HG03457 (cell line): ENCODE measurements around the gene PRDM5.

Experiments used
- ATAC-seq: cut with Tn5 transposase; IDR thresholded peaks from one replicate; pipeline ENCODE4 v1.9.1; 2021; ENCODE audit warnings: moderate number of reproducible peaks; ENCODE audit not compliant: unreplicated experiment

PRDM5 gene

DNA sequence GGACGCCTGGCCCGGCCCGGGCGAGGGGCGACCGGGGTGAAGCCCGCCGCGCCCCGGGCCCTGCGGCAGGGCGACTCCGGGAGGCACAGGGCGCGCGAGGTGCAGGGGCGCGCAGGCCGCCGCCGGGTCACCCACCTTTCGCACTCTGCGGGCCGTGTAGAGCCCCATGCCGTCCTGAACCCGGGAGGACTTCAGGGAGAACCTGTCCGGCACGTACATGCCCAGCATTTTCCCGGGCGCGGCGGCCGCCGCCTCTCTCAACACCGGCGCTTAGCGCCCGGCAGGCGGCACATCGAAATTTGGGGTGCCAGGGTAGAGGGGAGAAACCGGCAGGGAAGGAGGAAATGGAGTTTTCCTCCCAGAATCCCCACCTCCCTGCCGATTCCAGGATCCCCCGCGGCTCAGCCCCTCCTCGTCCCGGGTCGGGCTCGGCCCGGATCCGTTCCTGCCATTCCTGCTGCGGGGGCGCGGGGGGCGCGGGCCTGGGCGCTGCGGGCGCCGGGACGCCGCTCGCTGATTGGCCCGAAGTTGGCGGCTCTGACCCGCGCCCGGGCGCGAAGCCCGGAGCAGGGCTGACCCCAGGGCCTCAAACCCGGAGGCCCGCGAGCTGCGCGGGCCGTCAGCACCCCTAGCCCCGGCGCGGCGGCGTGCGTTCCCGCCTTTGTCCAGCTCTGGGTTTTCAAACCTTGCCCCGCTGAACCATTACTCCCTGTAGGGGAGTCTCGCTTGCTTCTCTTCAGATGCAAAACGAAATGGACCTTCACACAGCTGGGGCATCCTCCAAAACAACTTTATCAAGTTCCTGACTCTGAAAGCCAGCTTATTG, at the start of gene PRDM5:
Gene PRDM5, minus strand, starts transcription at position 346 of the 826 bp plus-strand sequence. Its CDS starts 118 bp downstream, at position 228.
- no peak for ATAC-seq

DNA sequence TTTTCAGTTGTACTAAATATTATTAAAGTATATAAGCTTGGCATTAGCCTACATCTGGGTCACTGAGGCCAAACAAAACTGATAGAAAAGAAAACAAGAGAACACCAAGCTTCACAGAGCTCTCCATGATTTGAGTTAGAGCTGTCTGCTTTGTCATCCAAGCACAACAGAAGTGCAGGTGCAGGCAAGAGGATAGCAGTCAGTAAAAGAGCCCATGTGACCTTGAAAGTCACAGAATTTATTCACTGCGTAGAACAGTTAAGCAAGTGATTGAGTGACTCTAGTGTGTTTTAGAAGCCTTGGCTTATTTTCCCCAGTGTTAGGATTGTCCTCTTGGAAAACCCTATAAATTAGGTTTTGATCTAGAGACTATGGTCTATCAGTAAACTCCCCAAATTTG, 49.4 kb upstream of the PRDM5 start:
- no peak for ATAC-seq

DNA sequence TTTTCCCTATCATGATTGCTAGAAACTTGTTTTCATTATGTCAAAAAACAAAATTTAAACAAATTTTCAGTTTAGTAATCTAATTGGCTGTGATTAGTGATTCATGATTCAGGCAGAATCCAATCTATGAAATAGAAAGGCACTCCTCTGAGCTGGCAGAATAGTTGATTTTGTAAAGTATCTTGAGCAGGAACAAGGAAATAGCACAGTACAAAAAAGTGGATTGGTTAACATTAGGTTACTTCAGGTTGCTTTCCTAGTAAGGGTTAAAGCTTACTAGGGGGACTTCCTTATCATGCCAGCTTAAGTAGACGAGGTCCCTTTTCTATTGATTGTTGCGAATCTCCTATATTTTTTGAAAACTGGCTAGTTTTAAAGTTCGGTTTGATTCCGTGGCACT, 43.4 kb upstream of the PRDM5 start:
- no peak for ATAC-seq

DNA sequence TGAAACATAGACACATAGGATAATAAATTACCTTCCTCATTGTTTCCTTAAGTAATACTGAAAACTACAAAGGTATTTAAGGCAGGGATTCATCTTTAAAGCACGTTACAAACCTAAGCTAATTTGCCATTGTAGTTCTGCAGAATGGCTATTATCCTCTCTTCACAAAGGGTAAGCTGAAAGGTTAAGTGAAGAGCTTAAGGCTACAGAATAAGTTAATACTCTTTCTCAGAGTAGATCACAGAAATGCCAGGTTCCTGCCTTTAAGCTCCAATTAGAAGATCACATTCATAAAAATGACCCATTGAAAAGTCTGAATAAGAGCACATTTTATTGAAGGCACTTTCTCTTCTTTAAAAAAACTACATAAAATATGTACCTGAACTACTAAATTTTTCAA, 42.1 kb upstream of the PRDM5 start:
- no peak for ATAC-seq

DNA sequence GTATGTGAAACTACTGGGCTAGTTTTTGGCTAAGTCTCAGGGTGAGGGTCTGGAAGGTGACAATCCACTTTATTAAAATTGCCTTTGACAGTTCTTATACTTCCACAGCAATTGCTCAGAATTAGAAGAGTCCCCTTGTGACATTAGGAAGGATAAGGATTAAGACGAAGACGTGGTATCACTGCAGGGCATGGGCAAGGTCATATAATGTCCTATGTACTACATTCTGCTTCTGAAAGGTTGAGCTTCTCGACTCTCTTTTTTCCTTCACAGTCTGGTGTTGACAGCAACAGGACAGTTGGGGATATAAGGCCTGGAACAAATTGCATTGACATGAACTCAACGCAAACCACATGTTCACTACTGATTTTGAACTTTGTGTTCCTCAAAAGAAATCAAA, 40.9 kb upstream of the PRDM5 start:
- no peak for ATAC-seq

DNA sequence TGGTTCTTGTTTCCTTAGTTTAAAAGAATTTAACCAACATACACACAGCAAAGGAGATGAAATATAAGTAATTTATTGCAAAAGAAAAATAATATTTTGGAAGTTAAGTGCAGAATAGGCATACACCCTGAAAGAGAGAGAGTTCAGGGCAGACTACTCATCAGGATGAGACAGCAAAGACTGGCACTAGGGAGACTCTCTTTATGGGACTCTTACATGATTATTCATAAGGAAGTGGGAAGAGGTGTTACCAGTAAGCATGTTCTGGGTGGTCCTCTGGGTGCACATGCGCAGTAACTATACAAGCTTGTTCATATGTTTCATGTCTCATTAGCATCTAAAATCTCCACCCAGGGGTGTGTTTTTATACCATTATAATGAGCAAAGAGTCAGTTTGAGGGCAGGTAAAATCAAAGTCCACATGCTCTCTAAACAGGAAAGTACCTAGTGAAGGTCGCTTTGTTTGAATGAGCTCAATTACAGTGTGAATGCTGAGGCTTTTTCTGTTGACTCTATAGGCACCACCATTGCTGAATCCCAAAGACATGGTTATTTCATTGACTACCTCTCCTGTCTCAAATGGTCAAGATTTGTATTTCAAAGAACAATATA, 38.2 kb upstream of the PRDM5 start:
- no peak for ATAC-seq

DNA sequence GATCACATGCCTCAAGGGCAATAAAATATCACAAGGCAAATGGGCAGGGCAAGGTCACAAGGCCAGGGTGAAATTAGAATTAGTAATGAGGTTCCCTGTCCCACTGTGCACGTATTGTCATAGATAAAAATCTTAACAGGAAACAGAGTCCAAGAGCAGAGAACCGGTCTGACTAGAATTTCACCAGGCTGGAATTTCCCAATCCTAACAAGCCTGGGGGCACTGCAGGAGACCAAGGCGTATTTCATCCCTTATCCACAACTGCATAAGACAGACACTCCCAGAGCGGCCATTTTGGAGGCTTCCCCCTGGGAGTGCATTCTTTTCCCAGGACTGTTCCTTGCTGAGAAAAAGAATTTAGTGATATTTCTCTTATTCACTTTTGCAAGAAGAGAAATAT, 25.9 kb upstream of the PRDM5 start:
- ATAC-seq: no peak

DNA sequence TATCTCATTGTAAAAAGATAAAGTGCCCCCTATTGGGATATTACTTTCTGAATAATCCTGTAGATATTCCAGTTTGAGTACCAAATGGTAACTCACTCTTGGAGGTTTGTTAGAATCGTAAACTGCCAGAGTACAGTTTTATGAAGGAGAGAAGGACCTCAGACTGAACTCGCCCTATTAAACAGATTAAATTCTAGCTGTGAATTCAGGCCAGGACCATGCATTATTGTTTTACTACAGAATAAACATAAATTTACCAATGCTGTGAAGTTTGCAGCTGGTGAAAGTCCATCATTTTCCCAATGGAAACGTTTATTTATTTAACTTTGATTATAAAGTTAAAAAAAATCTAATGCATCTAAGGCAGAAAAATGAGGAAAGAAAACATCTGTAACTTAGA, 20.2 kb upstream of the PRDM5 start:
- no peak for ATAC-seq

DNA sequence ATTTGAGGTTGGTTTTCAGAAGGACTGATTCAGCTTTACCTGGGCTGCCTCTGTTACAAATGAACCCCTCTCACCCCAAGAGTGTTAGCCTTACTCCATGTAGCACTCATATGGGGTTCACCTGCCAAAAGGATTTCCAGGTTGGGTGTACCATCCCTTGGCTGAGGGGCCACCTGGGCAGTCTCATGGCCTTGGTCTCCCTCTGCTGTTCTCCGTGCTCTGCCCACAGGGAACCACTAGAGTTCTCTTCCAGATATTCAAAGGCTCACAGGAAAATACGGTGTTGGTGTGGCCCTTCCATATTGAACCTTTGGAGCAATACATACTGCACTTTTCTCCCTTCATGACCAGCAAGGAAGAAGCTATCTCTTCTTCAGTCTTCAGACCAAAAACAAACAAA, 18.0 kb upstream of the PRDM5 start:
- no peak for ATAC-seq

DNA sequence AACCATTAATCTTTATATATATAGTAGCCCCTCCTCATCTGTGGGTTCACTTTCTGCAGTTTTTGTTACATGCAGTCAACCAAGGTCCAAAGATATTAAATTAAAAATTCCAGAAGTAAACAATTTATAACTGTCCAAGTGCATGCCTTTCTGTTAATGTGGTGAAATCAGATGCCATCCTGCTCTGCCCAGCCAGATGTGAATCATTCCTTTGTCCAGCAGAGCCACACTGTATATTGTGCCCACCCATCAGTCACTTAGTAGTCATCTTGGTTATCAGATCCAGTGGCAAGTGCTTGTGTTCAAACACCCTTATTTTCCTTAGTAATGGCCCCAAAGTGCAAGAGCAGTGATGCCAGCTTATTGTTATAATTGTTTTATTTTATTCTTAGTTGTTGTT, 17.2 kb upstream of the PRDM5 start:
- no peak for ATAC-seq

DNA sequence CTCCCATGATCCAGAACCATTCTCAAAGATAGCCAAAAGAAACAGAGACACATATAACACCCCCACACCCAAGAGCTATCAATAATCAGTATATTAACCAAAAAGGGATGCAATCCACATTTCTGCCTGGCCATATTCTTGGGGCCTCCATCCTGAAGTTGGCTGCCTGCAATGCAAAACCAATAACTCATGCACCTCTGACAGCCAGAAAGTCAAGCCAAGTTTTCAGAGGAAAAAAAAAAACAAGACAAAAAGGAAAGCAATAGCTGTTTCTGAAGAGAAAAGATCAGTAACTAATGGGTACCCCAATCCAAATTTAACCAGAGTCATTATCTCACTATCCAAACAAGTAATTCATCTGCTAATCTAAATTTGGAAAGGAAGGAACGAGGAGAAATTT, 7.3 kb upstream of the PRDM5 start:
- no peak for ATAC-seq

DNA sequence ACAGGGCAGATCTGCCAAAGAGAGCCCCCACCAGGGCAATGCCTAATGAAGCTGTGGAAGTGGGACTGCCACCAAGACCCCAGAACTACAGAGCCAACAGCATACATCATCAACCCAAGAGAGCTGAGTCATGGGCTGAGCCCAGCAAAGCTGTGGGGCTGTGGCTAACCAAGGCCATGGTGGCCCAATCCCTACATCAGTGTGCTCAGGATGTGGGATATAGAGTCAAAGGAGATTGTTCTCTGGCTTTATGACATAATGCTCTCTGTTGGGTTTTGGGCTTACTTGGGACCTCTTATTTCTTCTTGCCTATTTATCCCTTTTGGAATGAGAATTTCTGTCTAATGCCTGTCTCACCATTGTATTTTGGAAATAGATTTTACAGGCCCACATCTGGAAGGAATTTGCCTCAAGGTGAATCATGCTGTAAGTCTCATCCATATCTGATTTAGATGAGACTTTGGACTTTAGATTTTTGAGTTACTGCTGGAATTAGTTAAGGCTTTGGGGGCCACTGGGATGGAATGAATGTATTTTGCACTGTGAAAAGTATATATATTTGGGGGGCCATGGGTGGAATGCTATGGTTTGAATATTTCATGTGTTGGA, 5.4 kb upstream of the PRDM5 start:
- ATAC-seq: no peak

DNA sequence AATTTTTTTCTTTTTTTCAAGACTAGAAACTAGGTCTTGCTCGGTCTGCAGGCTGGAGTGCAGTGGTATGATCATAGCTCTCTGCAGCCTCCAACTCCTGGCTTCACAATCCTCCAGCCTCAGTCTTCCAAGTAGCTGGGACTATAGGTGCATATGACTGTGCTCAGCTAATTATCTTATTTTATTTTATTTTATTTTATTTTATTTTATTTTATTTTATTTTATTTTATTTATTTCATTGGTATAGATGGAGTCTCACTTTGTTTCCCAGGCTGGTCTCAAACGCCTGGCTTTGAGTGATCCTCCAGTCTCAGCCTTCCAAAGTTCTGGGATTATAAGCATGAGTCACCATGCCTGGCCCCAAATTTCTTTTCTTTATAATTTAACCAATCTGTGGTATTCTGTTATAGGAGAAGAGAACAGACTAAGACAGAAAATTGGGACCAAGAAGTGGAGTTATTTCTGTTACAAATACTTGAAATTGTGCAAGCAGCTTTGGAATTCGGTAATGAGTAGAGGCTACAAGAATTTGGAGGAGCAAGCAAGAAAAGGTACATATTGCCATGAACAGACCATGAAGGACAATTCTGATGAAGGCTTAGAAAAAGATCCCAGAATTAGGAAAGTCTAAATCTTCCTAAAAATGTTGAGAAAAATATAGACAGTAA, 4.0 kb upstream of the PRDM5 start:
- no peak for ATAC-seq

DNA sequence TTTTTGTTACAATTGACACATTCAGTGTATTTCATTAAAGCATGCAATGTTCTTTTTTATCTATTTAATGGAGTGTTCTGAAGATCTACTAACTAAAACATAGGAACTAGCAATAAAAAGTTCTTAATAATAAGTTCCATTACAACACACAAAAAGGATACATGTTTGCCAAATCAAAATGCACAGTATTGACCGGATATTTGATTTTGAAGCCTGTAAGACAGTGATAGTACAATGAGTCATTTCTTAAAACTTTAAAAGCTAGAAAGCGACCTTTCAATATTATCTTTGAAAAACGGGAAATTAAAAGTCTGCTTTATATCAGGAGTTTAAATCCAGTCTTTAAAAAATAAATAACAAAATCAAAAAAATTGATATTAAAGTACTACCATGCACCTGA, 2.4 kb upstream of the PRDM5 start:
- ATAC-seq: no peak

DNA sequence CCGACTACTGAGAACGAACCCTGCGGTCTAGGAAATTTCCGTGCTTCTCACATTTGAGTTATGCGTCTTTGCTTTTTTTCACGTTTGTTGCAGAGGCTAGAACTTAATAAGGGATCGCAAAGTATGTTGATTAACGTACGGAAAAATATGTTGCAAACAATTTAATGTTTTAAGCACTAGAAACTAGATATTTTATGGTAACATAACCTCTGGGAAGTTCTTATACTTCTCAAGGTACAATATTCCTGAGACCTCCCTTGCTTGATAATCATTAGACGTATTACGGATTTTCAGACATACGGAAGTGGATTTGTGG, 639 bp upstream of the PRDM5 start:
- no peak for ATAC-seq

DNA sequence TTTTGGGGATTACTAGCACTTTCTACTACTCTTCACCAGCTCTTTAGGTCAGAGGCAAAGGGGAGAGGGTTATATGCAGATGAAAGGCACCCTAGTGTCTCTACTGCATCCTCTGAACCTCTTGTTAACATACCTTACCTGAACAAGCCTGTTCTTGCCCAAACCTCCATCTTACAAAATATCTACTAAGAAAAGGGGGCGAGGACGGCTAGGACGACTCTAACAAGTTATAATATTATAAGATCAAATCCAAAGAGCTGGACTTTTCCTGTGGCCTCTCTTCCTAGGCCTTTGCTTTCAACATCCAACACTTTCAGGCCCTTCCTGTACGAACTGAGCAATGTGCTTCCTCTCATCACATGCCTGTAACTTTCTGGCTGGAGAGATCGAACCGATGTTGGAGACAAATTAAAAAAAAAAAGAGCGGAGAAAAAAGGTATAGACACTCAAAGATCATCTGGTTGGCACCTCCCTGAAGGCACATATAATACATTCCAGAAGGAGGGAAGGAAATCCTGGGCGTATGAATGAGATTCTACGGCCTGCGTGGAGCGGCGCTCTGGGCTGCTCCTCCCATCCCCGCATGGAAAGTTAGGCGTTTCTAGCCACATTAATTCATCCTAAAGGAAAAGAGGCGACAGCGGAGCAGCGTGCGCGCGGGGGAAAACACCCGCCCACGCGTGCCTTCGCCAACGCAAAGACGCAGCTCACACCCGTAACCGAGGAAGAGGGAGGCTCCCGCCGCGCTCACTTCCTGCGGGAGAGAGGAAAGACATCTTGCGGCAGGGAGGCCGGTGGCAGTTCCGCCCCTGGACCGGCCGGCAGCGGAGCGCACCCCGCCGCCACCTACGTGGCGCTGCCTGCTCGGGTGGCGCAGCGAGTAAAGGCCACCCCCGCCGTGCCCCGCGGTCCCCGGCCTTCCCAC, 808 bp downstream of the PRDM5 start:
- no peak for ATAC-seq

DNA sequence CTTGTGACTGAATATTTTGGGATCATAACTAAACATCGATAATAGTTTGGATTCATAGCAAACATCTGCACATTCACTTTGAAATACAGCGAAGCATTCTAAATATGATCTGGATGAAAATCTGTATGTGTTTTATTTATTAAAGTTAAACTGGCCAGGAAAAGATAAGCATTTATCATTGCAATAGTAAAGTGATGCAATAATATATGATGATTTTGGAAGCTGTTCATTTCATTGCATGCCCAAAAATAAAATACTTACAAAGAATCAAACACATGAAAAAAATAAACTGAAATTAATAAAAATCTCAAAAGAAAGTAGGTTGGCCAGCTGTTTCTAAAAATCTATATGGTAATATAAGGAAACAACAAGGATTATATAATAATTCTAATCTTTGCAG, 1.9 kb downstream of the PRDM5 start:
- ATAC-seq: no peak

DNA sequence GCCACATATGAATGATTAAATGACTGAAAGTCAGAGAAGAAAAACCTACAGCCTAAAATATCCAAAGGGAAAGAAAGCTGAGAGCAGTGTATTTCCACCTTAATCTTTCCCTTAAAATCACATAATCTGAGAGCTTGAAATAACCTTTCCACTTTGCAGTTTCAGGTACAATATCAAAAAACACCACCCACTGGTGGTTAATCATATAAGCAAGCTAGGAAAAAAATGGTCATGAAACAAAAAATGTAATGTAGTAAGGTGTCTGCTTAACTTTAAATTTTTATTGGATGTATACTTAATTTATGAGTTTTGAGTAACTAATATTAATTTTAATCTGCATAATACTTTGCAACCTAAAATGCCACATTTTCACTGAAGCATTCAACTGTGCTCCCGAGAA, 3.2 kb downstream of the PRDM5 start:
- no peak for ATAC-seq

DNA sequence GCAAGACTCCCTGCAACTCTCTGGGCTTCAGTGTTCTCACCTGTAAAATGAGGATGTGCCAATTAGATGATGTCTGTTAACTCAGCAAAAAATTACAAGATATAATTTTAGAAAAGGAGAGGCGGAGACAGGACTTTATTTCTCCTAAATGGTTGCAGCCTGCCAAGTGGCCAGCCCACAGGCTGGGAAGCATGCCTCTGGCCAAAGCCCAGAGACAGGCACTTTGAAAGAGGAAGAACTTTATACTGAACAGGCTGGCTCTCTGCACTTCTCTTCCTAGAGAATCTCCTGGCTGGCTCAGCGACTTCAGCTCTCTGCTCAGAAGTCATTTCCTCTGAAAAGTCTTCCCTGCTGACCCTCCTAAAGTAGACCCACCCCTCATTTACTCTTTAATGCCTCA, 3.7 kb downstream of the PRDM5 start:
- ATAC-seq: no peak

DNA sequence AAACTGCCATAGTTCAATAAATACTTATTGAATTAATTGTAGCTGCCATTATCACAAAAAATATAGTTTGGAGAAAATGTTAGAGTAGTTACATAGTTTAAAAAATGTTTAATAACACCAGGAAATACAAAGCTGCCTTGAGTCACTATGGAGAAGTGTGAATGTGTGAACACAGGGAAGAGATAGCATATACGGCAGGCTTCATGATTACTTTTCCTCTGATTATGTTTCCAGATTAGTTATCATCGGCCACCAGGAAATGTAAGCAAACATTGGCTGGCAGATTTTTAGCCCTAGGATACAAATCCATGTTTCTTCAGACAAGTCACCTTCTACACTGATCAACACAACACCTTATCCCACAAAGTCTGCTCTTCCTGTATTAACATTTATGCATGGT, 4.4 kb downstream of the PRDM5 start:
- no peak for ATAC-seq

DNA sequence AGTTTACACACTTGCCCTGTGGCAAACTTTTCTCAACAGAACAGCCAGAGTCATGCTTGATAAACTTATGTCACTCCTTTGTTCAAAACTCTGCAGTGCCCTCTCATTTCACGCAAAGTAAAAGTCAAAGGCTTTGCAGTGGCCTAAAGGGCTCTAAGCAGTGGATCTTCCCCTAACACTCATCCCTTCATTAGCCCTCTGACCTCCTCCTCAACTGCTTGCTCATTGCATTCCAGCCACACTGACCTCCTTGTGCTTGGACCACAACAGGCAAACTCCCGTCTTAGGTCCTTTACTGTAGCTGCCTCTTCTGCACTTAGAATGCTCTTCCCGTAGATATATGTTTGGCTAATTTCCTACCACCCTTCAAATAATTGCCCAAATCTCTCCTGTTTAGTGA, 5.6 kb downstream of the PRDM5 start:
- no peak for ATAC-seq
